LoVo (cell line): ENCODE data around the gene MCAT.

ENCODE experiments used
- DNase-seq: peaks from one replicate; pipeline ENCODE4 v3.0.0-alpha.2; 2016; ENCODE audit warnings: low spot score

The MCAT gene

GRCh38 chr22:43090130-43090789 is 52.9 kb downstream of the MCAT start:
- peak; percentile 75 for DNase-seq

- DNase-seq: peak; percentile 93
Observed at GRCh38 chr22:43088984-43089717, 54.0 kb downstream of the MCAT start, which contains the start of gene TTLL1. Gene TTLL1, minus strand, starts transcription at chr22:43089391. Its CDS starts 13,805 bp downstream, at chr22:43075586.

GRCh38 chr22:43088627-43088983 is 54.6 kb downstream of the MCAT start:
- DNase-seq: no peak

GRCh38 chr22:43085658-43086606 is 57.3 kb downstream of the MCAT start:
- DNase-seq: no peak
